DOHH2 (cell line): ENCODE measurements around the gene FAM53B.

Source experiments
- EZH2phosphoT487 ChIP-seq: fragments of 200-600 bp; sonication (generic); IDR thresholded peaks from 2 replicates; pipeline ENCODE4 v1.6.1; 2017; ENCODE audit warnings: borderline replicate concordance, mild to moderate bottlenecking, antibody characterized with exemption, low read length, moderate library complexity, mixed read lengths
- TF ChIP-seq, protein P1 (sequence below): fragments of 200-600 bp; sonication (generic); IDR thresholded peaks from one replicate; pipeline ENCODE4 v1.5.1; 2014; ENCODE audit warnings: antibody characterized with exemption, mild to moderate bottlenecking, low read depth, low read length; ENCODE audit not compliant: poor library complexity, severe bottlenecking

DNA sequence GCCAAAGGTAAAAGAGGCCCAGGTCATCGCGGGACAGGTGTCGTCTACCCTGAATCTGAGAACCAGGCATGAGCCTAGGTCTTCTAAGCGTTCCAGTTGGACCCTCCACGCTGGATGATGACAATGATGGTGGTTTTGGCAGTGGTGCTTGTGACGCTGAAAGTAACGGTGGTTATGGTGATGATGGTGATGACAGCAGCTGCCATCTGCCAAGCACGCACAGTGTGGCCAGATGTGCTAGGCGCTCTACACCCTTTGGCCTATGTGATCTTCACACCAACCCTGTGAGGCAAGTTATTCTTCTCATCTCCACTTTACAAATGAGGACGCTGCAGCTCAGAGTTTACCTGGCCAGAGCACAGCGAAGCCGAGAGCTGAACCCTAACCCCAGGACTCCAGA, 93.9 kb downstream of the FAM53B start:
- TF ChIP-seq, protein P1, sequence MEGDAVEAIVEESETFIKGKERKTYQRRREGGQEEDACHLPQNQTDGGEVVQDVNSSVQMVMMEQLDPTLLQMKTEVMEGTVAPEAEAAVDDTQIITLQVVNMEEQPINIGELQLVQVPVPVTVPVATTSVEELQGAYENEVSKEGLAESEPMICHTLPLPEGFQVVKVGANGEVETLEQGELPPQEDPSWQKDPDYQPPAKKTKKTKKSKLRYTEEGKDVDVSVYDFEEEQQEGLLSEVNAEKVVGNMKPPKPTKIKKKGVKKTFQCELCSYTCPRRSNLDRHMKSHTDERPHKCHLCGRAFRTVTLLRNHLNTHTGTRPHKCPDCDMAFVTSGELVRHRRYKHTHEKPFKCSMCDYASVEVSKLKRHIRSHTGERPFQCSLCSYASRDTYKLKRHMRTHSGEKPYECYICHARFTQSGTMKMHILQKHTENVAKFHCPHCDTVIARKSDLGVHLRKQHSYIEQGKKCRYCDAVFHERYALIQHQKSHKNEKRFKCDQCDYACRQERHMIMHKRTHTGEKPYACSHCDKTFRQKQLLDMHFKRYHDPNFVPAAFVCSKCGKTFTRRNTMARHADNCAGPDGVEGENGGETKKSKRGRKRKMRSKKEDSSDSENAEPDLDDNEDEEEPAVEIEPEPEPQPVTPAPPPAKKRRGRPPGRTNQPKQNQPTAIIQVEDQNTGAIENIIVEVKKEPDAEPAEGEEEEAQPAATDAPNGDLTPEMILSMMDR, result no peak
- TF ChIP-seq EZH2phosphoT487, result no peak
